A549 (cell line): ENCODE measurements around the gene REPS1.

Source experiments
- BCL3 ChIP-seq: fragments of >200 bp; sonication (Bioruptor Twin); formaldehyde crosslinking; IDR thresholded peaks from 3 replicates; pipeline ENCODE4 v1.6.1; 2016
- CBX8 ChIP-seq: fragments of 200-600 bp; sonication (generic); IDR thresholded peaks from 2 replicates; pipeline ENCODE4 v1.6.1; 2016
- CTCF ChIP-seq: fragments of >200 bp; sonication (Bioruptor Twin); formaldehyde crosslinking; IDR thresholded peaks from 3 replicates; pipeline ENCODE4 v1.5.1; 2016
- ELK1 ChIP-seq: fragments of 150-350 bp; IDR thresholded peaks from 2 replicates; pipeline ENCODE4 v1.6.1; 2014; ENCODE audit warnings: low read depth, mild to moderate bottlenecking, low read length
- HDAC2 ChIP-seq: fragments of 200-600 bp; sonication (generic); IDR thresholded peaks from 2 replicates; pipeline ENCODE4 v1.6.1; 2016
- KDM5A ChIP-seq: fragments of 200-600 bp; sonication (generic); IDR thresholded peaks from 2 replicates; pipeline ENCODE4 v1.6.1; 2016; ENCODE audit warnings: antibody characterized with exemption, mild to moderate bottlenecking
- MAFK ChIP-seq: fragments of 450-650 bp; IDR thresholded peaks from 2 replicates; pipeline ENCODE4 v1.6.1; 2014; ENCODE audit not compliant: partially characterized antibody
- NR3C1 ChIP-seq: fragments of >200 bp; sonication (Bioruptor Twin); formaldehyde crosslinking; IDR thresholded peaks from 3 replicates; pipeline ENCODE4 v1.6.1; 2017
- POLR2A ChIP-seq: IDR thresholded peaks from 2 replicates; pipeline ENCODE4 v1.6.1; 2012; ENCODE audit warnings: mild to moderate bottlenecking, low read length
- RFX5 ChIP-seq: fragments of 450-650 bp; IDR thresholded peaks from 2 replicates; pipeline ENCODE4 v1.7.1; 2014; ENCODE audit warnings: antibody characterized with exemption, mild to moderate bottlenecking, moderate library complexity
- SMC3 ChIP-seq: fragments of >200 bp; sonication (Bioruptor Twin); formaldehyde crosslinking; IDR thresholded peaks from 3 replicates; pipeline ENCODE4 v1.6.1; 2018; ENCODE audit warnings: inconsistent platforms

GRCh38 chr6:138914701-138915100 lies 73.4 kb downstream of the REPS1 start:
- TF ChIP-seq CTCF = no peak
- TF ChIP-seq RFX5 = no peak
- TF ChIP-seq MAFK = no peak
- no peak for TF ChIP-seq POLR2A
- no peak for TF ChIP-seq KDM5A
- no peak for TF ChIP-seq HDAC2
- TF ChIP-seq BCL3 = no peak
- no peak for TF ChIP-seq NR3C1
- TF ChIP-seq SMC3 = no peak
- no peak for TF ChIP-seq ELK1
- TF ChIP-seq CBX8 = no peak
